Measurements from ENCODE around the gene GJD3.

GJD3 gene

DNA sequence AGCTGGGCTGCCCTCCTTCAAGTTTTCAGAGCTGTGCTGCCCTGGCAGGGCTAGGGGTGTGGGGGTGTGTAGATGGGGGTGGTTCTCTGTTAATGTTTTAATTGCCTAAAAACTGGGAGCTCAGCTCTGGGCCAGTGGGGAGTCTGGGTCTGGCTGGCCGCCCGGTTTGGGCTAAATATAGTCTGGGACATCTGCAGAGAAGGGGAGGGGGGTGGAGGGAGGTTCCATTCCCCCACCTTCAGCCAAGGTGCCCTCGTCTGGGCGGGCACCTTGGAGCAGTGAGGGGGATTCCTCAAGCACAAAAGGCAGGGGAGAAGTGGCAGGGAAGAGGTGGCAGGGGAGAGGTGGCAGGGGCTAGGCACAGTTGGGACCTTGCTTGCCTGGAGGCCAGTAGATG, 42.6 kb downstream of the GJD3 start:
- DNase-seq = peak; percentile 53

DNA sequence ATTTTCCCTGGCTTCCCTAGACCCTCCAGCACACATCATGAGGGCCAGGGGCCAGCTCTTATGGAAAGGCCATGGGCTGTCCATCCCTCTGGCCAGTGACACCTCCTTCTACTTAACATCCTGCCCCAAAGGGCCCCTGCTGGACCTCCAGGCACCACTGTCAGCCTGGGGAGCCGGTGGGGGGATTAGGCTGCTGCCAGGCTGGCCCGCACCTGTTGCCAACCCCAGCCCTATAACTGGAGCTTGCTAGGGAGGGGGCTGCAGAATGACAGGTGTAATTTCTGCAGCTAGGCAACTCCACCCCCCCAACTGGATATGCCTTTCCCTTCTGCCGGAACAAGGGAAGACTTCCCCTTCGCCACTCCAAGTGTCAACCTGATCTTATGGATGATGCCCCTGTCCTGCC, 43.0 kb downstream of the GJD3 start:
- no peak for DNase-seq

DNA sequence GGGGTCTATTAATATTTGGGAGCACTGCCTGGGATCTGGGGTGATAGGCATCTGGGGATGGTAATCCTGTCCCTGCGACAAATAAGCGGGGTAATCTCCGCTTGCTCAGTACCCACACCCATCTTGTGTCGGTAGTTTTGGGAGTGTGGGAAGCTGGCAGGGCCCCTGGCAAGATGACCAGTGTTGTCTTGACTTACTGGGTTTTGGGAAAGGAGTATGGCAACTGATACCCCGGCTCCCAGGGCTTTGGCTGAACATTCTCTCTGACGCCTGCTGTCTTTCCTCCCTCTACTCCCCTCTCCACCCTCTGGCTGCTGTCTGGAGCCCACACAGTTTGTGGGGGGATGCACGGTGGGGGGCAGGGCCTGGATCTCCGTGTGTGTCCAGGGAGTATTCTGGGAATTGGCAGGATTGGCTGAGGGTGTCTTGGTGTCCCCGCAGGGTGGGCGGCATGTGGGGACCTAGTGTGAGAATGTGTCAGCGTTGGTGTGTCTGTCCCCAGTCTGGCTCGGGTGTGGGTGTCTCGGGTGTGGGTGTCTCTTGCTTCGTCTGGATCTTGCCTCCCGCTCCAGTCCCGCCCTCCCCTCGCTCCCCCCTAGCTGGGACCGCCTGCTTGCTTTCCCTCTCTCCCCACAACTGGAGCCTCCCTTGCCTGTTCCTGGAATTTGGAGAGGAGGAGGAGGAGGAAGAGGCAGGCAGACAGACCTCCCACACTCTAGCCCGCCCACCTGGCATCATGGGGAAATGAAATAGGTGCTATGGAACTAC, 43.6 kb downstream of the GJD3 start:
- peak; percentile 54 for DNase-seq

DNA sequence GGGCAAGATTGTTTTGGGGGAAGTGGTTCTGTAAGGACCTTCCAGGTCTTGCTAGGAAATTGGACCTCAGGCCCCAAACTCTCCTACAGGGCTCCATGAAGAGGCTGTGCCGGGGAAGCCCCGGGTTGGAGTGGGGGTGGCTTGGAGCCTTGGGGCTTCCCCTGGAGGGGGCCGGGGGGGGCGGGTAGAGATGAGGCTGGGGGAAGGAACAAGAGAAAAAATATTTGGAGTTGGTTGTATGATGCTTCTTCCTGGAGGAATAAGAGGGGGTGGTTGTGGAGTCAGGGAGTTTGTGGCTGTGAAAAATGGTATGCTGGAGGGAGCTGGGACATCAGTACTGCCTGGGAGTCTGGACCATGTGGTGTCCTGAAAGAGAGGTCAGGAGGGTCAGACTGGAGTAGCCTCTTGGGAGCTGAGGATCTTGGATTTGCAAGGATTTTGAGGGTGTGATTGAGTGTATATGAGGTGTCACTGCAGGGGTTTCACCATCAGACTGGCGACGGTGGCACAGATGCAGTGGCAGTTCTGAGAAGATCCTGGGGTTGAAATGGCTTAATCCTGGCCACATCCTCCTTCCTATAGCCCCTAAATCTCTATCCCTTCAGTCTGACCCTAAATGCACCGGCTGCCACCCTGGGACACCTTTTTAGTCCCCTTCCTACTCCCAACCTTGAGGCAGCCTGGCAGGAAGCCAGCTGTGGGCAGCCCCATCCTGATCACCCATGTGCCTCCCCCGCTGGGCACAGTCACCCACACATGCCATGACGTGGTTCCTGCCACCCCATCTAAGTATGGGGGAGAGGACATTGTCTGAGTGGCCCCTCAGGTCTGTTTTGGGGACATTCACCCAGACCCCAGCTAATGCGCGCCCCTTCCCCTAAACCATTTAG, 44.6 kb downstream of the GJD3 start:
- peak; percentile 67 for DNase-seq

DNA sequence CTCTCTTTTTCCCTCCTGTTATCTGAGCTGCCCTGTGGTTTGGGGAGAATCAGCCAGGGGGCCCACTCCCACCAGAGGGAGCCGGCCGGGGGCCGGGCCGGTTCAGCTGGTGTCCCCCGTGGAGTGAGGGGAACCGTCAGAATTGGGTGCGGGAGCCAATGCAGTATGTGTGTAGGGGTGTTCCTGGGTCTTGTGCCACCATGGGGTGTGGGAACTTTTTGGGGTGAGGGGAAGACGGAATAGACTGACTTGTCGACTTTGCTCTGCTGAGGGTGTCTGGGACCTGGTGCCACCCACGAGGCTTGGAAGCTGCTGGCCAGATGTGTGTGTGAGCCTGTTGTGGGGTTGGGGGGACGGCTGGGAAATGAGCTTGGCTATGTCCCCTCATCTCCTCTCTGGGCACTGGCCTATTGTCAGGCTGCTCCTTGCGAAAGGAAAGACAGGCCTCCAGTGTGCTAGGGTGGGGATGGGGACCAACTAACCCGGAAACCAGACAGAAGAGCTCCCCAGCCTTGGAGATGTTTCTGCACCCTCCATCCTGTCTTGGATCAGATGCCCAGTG, 45.6 kb downstream of the GJD3 start:
- no peak for DNase-seq

DNA sequence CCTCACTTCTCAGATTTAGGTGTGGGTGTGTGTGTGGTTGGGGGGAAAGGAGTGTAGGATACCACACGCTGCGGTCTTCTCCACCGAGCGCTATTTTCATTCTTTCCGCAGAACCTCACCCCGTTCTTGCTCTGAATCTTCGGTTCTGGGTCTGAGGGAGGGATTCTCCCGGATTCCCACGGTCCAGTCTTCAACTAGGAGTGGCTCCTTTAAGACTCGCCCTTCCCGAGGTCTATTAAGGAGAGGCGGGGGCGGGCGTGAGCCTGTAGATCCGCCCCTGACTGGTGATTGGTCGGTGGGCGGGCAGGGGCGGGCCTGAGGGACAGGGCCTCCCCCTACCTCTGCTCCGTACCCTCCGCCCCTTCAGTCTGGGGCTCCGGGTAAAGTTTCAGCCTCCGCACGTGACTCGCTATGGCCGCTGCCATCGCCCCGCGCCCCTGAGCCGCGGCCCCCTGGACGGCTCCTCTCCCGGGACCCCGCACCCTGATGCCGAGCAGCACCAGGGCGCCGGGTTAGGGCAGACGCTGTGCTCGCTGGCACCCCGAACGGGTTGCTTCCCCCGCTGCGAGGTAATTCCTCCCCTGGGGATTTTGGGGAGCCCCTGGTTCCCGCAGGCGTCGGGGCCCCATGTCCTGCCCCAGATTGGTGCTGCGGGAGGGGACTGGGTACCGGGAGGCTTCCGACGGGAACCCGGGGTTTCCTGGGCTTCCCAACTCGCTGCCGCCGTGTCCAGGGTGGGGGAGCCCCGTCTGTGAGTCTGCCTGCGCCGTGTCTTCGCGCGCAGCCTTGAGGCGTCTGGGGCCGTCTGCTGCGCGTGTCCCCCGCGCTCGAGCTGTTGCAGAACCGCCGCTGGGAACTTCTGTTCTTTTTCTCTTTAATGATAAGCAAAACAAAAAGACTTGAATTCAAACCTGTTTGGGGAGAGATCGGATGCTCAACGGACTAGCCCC, 46.4 kb downstream of the GJD3 start:
- peak; percentile 93 for DNase-seq

DNA sequence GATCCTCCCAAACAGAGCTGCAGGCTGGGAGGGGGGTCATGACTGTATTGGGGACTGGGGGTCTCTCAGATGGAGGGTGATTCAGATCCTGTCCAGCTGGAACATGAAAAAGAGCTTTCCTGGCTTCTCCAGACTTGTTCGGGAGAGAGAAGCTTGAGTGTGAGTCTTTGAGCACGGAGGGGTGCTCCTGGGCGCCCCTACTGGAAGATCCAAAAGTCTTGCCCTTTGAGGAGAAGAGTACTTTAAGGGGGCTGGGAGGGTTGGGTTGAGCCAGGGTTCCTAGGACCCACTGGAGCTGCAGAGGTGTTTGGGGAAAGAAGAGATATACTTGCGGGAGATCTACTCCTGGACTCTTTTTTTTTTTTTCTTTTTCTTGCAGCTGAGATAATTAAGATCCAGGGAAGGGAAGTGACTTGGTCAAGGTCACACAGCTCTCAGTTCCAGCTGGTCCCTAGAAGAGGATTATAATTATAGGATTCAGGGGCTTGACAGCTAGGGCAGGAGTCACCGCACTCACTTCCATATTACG, 47.1 kb downstream of the GJD3 start:
- peak; percentile 61 for DNase-seq

DNA sequence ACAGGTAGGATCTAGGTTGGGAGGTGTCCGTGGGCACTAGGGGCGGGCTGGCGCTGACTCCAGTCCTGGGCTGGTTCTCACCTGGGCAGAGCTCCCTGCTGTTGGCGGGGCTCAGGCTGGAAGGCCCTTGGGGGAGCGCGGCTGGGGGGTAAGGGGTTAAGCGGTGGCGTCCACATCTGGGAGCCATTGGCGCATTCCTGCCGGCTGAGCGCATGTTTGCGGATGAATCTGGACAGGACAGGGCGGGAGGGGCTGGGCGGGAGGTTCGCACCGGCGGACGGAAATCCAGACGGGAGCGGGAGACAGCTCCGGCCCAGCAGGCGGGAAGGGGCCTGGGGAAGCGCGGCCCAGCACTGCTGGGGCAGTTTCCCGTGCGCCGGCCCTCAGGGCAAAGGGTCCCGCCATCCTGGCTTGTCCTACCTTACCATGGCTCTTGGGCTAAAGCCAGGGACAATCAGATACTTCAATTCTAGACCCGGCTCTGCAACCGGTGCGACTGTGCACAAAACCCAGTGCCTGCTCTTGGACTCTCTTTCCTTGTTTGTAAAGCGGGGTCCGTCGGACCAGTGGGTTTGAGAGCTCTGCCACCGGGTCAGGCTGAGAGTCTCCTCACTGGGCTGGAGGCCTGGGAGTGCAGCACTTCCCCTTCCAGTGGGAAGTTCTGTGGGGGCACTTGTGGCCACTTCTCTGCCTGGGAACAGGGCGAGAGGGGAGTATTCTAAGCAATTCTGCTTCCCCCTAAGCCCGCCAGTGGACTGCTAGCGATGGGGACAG, 47.8 kb downstream of the GJD3 start:
- DNase-seq = no peak

DNA sequence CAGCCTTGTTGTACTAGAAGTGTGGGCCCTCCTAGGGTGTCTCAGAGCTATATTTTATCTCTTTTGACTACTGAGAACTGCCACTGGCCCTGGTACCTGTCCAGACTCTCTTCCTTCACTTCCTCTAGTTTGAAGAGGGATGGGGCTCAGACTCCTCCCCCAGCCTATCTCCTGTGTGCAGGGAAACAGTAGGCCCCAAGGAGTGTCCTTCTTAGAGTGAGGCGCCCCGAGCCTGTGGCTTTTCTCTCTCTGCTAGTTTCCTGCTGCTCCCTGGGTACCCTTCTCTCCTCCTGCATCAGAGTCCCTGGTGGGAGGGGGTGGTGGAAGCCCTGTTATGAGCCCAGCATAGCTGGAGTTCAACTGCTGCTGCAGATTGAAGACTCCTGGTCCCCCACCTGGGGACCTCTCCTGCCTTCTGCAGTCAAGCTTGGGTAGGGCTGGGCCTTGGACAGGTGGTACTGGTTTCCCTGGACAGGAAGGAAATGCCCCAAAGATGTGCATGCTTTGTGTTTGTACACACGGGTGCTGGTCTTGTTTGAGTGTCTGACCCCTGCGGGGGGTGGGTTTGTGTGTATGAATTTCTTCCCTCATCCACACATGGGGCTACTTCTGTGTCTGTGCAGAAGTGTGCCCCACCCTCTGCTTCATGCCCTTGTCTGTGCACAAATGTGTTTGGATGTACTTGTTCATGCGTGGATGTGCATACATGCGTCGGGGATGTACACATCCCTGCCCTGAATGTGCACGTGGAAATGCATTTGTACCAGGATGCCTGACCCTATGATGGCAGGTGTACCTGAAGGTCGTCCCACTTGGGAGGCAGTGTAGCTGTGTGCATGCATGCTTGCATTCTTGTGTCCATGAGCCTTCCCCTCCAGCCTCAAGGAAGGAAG, 48.6 kb downstream of the GJD3 start:
- DNase-seq = no peak

DNA sequence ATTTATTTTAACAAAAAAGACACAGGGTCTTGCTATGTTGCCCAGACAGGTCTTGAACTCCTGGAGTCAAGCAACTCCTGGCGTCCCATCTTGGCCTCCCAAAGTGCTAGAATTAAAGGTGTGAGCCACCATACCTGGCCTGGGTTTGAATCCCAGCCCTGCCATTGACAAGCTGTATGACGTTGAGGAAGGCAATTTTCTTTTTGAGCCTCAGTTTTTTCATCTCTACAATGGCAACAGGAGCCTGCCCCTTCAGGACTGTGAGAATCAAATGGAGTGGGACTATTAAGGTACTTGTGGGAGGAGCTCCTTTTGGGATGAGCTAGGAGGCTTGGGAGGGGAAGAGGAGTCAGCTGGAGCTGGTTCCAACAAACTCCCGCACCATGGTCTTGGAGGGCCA, 49.3 kb downstream of the GJD3 start:
- DNase-seq = no peak

DNA sequence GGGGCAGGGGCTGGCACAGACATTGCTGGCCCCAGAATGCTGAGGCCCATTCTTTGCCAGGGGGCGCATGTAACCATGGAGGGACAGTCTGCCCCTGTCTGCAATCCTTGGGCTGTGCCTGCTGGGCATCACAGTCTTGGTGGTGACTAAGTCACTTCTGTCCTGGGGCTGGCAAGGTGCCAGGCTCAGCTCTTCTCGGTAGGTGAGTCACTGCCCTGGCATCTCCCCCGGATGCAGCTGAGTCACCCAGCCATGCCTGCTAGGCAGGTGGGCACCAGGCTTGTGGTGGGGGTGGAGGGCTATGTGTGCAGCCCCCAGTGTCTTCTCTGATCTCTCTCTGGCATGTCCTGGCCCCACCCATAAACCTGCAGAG, 50.0 kb downstream of the GJD3 start:
- DNase-seq = peak; percentile 65

DNA sequence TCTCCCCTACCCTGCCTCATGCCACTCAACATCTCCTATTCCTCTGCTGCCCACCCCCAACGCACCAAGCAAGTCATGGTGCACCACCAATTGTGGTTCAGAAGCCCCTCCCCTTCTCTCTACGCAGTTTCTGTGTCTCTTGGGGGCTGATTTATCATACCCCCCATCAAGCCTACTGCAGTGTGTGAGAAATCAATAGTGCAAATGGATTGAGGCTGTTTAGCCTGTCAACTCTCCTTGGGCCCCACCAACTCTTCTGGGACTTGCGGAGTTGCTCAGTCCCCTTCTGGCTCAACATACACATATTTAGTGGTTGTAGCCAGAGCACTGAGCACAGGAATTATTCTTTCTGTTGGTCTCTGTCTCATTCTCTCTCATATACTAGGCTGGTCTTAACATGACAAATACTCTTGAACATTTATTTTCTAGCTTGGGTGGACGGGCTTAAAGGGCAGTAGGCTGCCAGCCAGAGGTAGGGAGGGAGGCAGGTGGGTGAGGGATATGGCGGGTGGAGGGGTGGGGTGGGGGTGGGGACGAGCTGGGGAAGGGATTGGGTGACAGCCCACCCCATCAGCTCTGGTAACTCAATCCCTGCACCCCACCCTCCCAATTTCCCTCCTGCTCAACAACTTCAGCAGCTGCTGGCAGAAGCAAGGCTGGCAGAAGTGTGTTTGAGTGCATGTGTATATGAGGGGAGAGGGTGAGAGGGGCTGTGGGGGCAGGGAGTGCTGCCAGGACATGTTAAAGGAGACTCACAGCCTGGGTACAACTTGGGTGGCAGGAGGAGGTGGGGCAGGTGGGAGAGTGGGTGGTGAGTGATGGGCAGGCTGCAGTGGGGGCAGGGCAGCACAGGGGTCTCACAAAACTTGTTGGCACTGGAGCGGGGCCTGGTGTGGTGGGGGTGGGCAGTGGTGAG, 50.6 kb downstream of the GJD3 start:
- no peak for DNase-seq
